DMS153 (cell line): ENCODE measurements around the gene SSX2IP.
A peak's percentile ranks its signal among the peaks of the same experiment; 100 is the strongest.
"Not testable (repeated sequence)": the region's sequence is repeated elsewhere in the genome, so short reads cannot be mapped to it uniquely, and the experiment has no call there.

ENCODE experiments used
- DNase-seq: peaks from one replicate; lab custom pipeline; 2025; lab: John Stamatoyannopoulos, UW

SSX2IP gene, protein sequence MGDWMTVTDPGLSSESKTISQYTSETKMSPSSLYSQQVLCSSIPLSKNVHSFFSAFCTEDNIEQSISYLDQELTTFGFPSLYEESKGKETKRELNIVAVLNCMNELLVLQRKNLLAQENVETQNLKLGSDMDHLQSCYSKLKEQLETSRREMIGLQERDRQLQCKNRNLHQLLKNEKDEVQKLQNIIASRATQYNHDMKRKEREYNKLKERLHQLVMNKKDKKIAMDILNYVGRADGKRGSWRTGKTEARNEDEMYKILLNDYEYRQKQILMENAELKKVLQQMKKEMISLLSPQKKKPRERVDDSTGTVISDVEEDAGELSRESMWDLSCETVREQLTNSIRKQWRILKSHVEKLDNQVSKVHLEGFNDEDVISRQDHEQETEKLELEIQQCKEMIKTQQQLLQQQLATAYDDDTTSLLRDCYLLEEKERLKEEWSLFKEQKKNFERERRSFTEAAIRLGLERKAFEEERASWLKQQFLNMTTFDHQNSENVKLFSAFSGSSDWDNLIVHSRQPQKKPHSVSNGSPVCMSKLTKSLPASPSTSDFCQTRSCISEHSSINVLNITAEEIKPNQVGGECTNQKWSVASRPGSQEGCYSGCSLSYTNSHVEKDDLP

DNA sequence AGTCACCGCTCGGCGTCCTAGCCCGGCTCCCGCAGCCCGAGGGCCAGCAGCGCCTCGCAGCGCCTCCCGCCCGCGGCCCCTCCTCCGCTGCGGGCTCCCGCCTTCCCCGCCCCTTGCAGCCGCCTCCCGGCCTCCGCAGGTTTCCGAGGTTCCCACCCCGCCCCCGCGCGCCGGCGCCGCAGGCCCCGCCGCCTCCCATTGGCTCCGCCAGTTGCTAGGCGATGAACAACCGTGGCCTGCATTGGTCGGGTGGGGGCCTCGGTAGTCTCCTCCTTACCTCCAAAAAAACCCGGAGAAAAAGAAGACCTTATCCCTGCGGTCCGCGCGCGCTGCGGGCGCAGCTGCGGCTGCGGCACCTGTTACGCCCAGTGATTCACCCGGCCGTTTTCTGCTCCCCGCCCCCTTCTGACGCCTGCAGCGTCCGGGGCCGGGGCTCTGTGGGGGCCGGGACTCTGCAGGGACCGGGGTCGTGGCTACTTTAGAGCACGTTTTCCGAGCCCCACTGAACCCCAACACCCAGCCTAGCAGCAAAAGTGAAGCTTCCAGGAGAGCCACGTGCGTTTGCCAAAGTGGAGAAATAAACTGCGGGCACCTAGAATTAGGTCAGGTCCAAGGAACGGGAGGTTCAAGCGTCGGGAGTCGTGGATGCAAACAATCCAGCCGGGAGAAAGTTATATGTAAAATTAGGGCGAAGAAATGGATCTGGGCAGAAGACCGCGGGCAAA lies at the start of gene SSX2IP:
Gene SSX2IP, minus strand, starts transcription at position 65 of the 725 bp plus-strand sequence. CDS start 19,242 bp downstream, outside the sequence.
- DNase-seq = peak; percentile 91

DNA sequence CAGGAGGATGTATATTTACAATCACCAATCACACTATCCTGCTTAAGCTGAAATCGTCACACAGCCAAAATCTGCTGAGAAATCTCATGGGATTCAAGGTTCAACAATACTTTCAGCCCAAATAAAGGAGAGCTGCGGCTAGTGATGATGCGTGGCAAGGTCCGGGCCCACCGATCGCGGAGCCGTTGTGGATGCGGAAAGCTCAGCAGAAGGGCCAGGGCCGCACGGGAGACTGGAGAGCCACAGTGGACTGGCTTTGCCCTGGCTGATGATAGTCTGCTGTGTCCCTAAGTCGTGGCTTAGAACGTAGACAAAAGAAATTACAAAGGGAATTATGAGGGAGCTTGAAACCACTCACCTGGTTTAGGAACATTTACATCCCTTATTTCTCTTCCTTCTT lies 48.0 kb upstream of the SSX2IP start:
- DNase-seq = no peak

DNA sequence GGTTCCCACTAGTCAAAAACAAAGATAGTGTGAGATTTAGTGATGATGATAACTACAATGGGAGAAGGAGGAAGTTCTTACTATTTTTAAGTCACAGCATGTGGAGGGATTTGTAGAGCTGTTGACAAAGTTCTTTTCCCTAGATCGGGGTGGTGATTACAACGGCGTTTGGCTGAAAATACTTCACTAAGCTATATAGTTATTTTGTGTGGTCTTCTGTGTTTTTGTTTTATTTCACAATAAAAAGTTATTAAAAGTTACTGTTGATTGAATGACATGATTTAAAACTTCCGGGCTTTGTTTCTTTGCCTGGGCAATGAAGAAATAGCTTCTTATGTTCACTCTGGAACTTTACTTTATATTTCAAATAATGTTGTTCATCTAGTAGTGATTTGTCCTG lies 47.3 kb upstream of the SSX2IP start:
- no peak for DNase-seq

- no peak for DNase-seq
Measured at GRCh38 chr1:84736944-84737343, 46.7 kb upstream of the SSX2IP start.

GRCh38 chr1:84736445-84736844 lies 46.2 kb upstream of the SSX2IP start:
- DNase-seq = no peak

- DNase-seq = no peak
Measured at GRCh38 chr1:84735483-84735882, 45.2 kb upstream of the SSX2IP start.

DNA sequence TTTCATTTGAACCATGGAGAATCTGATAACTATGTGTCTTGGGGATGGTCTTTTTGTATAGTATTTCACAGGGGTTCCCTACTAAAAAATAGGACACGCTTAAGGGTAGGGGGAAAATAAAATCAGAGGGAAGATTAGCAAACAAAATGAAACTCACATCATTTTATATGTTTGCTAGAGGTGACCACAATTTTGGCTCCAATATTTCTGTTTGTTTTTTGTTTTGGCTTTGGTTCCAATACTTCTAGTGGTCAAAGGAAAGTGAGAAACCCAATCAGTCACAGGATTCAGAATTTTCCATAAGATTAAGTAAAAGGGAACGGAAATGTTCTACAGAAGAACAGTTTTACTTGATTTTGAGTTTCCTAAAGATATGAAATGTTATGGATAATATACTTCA lies 42.3 kb upstream of the SSX2IP start:
- DNase-seq = no peak

DNA sequence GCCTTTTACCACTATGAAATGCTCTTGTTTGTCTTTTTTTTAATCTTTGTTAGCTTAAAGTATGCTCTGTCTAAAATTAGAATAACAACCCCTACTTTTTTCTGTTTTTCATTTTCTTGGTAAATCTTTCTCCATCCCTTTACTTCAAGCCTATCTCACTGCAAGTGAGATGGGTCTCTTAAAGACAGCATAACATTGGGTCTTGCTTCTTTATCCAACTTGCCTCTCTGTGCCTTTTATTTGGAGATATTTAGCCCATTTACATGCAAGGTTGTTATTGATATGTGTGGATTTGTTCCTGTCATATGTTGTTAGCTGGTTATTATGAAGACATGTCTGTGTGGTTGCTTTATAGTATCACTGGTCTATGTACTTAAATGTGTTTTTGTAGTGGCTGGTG lies 41.3 kb upstream of the SSX2IP start:
- no peak for DNase-seq

DNA sequence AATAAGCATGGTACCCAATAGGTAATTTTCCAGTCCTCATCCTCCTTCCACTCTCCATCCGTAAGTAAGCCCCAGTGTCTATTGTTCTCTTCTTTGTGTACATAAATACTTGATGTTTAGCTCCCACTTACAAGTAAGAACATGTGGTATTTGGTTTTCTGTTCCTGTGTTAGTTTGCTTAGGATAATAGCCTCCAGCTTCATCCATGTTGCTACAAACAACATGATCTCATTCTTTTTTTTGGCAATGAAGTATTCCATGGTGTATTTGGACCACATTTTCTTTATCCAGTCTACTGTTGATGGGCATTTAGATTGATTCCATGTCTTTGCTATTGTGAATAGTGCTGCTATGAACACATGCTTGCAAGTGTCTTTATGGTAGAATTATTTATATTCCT lies 37.5 kb upstream of the SSX2IP start:
- DNase-seq = peak; percentile 94

GRCh38 chr1:84726593-84727499 lies 36.6 kb upstream of the SSX2IP start:
- DNase-seq = no peak

DNA sequence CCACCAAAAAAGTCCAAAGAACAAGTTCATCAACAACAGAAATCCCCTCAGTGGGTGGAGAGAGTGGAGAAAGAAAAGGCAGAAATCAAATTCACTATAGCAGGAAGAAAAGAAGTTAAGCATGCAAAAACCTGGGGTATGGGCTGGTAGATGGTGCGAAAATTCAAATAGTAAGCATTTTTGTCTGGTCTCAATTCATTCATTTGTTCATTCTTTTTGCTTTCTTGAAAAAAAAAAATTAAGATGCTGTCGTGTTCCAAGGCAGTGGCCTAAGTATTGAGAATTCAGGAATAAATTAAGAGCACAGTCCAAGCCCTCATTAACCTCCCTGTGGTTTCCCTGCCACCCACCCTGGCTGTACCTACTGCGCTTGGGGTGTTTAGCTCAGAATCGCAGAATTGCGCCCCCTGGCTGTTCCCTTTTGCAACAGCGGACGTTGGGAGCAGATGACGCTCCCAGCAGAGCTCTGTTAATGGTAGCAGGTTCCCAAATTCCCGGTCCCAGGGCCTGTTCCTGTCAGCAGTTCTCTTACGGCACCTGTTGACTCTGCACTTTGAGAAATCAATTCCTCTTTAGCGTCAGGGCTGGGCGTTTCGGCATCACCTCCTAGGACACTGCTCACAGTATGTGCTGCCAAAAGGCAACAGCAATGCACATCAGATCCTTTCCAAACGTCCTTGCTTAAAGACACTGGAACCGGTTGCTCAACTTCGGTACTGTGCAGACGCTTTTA lies 34.0 kb upstream of the SSX2IP start:
- DNase-seq = no peak

- DNase-seq = no peak
Measured at GRCh38 chr1:84722794-84723193, 32.5 kb upstream of the SSX2IP start.

GRCh38 chr1:84721872-84722271 lies 31.6 kb upstream of the SSX2IP start:
- DNase-seq = not testable (repeated sequence)

GRCh38 chr1:84721152-84721551 lies 30.9 kb upstream of the SSX2IP start:
- DNase-seq = no peak

DNA sequence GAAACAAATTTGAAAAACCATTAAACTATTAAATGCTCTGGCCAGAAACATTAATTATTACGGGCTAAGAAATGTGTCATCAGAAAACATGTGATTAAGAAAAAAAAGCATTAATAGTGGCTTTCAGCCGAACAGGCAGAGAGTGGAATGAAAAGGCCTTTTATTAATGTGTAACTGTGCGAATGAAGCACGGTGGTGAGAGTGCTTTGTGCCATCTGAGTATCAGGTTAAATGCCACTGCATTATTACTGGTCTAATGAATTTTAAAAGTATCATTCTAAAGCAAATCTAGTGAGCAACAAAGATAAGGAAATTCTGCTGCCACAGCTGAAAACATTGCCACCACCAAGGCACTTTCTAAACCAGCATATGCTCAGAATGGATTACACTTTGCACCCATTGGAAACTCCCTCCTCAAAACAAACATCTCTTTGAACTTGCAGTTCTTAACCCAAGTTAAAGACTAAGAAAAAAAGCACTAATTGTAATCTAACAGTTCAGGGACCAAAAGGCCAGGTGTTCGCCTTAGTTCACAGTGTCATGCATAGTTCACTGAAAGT lies 30.0 kb upstream of the SSX2IP start:
- DNase-seq = no peak

- no peak for DNase-seq
Measured at GRCh38 chr1:84719543-84720217, 29.4 kb upstream of the SSX2IP start.

DNA sequence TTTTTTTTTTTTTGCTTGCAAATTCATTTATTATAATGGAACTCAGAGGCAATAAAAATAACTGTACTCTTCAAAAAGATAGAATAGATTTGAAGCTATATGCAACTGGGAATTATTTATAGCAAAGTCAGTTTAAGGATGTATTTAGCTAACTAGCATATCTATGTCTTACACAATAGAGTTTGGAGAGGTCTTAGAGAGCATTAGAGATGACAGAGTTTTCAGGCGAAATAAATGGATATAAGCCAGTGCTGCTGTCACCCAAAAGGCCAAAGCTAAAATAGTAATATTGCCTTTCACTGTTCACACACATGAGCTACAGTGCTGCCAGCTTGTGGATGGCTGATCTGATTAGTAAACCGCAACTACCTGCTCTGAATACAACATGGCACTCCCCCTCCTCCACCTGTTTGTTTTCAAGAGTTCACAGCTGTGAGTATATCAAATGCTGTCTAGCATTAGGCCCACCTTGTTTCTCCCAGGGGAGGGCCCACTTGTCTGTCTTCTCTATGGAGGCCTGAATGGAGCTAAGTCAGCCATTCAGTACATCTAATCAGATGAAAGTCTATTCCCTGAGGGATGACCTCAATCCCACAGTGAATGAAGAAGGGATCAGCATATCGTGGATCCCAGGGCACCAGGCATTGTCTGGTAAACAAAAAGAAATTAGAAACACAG lies 25.2 kb upstream of the SSX2IP start:
- peak; percentile 90 for DNase-seq

DNA sequence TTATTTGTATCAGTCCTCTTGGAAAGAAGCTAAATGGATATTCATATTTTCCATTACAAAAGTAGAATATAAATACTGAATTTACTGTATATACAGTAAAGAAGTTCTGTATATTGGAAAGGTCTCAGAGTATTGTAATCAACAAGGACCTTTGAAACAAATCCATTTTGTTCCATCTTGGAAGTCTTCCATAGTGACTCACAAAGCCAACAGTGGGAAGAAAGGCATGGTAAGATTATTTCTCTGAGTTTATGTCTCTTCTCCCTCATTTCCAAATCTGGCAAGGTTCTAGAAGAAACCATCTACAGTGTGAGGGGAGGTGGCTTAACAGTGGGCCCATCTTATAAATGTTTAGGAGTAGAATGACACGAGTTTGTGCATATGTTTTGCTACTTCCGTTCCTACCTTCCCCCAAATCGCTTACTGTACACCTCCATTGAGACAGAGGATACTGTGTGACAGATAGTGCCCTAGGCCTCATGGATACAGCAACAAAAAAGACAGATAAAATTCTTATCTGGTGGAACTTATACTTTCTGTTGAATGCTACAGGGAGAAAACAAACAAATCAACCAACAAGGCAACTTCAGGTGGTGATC lies 22.1 kb upstream of the SSX2IP start:
- no peak for DNase-seq

GRCh38 chr1:84711869-84712268 lies 21.6 kb upstream of the SSX2IP start:
- no peak for DNase-seq
